ENCODE results near the gene BMAL1. TPM values are rescaled to one million over a fixed set of nuclear protein-coding genes. Genes with fewer than 3 reads are reported as not detected.

The BMAL1 gene
- total and polyA plus RNA-seq, 2 of the 8 experiments (the other 6 are each of a cell fraction or from before 2014, with no cell fraction given) = 6.8 to 6.9 TPM

DNA sequence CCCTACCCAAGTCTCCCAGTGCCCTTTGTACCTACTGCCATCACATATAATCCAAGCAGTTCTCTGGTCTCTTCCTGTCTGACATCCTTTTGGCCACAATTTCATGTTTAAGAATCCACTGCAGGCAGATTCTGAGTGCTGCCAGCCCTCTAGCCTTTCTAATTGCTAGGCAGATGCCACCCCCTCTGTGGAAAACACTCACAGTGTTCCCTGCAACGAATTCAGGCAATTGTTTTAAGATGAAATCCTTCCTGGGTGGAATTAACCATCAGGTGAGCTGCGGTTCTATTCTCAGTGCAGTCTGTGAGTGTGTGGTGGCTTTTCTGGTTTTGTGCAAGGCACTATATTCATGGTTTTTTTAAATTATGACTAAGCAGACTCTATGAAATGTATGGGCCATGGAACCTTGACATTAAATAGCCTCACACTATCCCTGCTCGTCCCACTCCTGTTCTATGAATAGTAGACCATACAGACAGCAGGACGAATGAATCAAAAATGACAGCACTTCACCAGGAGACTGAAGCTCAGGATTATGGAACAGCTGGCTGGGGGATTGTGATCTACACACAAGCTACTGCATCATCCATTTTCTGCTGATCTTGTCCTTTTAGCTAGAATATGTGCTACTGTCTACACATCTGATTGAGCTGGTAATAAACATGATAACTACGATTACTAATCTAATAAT lies 29.8 kb upstream of the BMAL1 start:
- H3K4ac ChIP-seq (replicated peaks; ENCODE audit: insufficient read length, low read depth, low read length) = no peak overlapping the region
- DNase-seq (ENCODE audit: low read depth in 1 of 2, low spot score in 2 of 2) (no peak), FAIRE-seq (no peak)
- H3K36me3 ChIP-seq (ENCODE audit: control insufficient read depth in 2 of 4, insufficient read depth in 4 of 4, low read length in 3 of 4) = no peaks in the 10 kb centered on the region
- no peak overlapping the region for H3K56ac ChIP-seq (replicated peaks; ENCODE audit: insufficient read length, low read depth, low read length)
- ChIA-PET CTCF (ENCODE audit: partially characterized antibody) (interaction anchor here (0.8 to 11.1 kb wide), 12 partner anchors 8 to 284 kb away, joined by 3 to 81 read pairs (median 5); no protein-coding TSS in a partner anchor), POLR2A (ENCODE audit: partially characterized antibody) (interaction anchor here (1.2 kb wide), 1 partner anchor 13 kb away, joined by 3 read pairs; no protein-coding TSS in a partner anchor)
- no peak overlapping the region for H2BK120ac ChIP-seq (replicated peaks; ENCODE audit: low read depth, low read length)
- H4K8ac ChIP-seq (ENCODE audit: extremely low read depth, insufficient read depth, low read length) = no peak overlapping the region
- H2BK12ac ChIP-seq (ENCODE audit: low read depth, low read length) = no peak overlapping the region
- H3K9ac ChIP-seq (replicated peaks in 1 of 4; ENCODE audit: extremely low read depth in 1 of 4, low read depth in 3 of 4, low read length in 3 of 4) = no peak overlapping the region
- no peak overlapping the region for H3K14ac ChIP-seq (ENCODE audit: insufficient read length)
- 83% methylated on average over 5 of the region's 5 CpGs; no CpG with 5 or more reads in 1 of the 2 experiments for WGBS, 2 experiments (ENCODE audit: extremely low coverage in 1 of 2, insufficient coverage in 1 of 2, insufficient read length in 1 of 2, insufficient replicate concordance in 2 of 2, low coverage in 1 of 2, low lambda C conversion rate in 2 of 2, missing lambda C conversion rate in 1 of 2)
- no peak overlapping the region for H2BK5ac ChIP-seq (ENCODE audit: low read depth, low read length)
- no peak overlapping the region for H4K5ac ChIP-seq (ENCODE audit: insufficient read length, low read depth, low read length)
- no peaks in the 10 kb centered on the region for H3K79me1 ChIP-seq (ENCODE audit: low read depth, low read length)
- H3K4me1 ChIP-seq (replicated peaks in 1 of 4; ENCODE audit: control insufficient read depth in 3 of 4, insufficient read depth in 4 of 4, low read length in 3 of 4) = no peaks in the 10 kb centered on the region
- no peaks in the 10 kb centered on the region for H3K79me2 ChIP-seq (ENCODE audit: control insufficient read depth in 1 of 2, insufficient read depth in 2 of 2, low read length in 2 of 2)
- no peak for TF ChIP-seq YY1 (IDR thresholded peaks at IDR 0.05; ENCODE audit: low read depth, low read length)
- no peak for TF ChIP-seq CEBPB (IDR thresholded peaks at IDR 0.05; ENCODE audit: low read depth, low read length)
- H3K27me3 ChIP-seq (replicated peaks in 1 of 4; ENCODE audit: control insufficient read depth in 3 of 4, extremely low read depth in 1 of 4, insufficient read depth in 3 of 4, low read length in 3 of 4) = no peaks in the 10 kb centered on the region
- H3K4me3 ChIP-seq (ENCODE audit: extremely low read depth in 1 of 4, insufficient read depth in 2 of 4, low read depth in 3 of 4, low read length in 4 of 4) = no peak overlapping the region
- H4K20me1 ChIP-seq (replicated peaks in 1 of 2; ENCODE audit: control insufficient read depth in 1 of 2, insufficient read depth in 2 of 2, low read length in 2 of 2) = peaks cover 0 to 1% of the 10 kb centered on the region in 2 experiments
- no peak overlapping the region for H3K23ac ChIP-seq (ENCODE audit: insufficient read length)
- no peak overlapping the region for H3K27ac ChIP-seq (ENCODE audit: low read depth, low read length)
- H4K91ac ChIP-seq (replicated peaks; ENCODE audit: insufficient read length, low read length) = no peak overlapping the region
- no peaks in the 10 kb centered on the region for H3K23me2 ChIP-seq (ENCODE audit: low read depth, low read length)
- H3K18ac ChIP-seq (ENCODE audit: extremely low read depth, low read length) = no peak overlapping the region
- H3K4me2 ChIP-seq (ENCODE audit: insufficient read depth in 1 of 2, low read depth in 2 of 2, low read length in 2 of 2) = no peak overlapping the region
- no peak overlapping the region for H2BK20ac ChIP-seq (ENCODE audit: low read length)
- no peak overlapping the region for H2BK15ac ChIP-seq (ENCODE audit: low read length)
- no peaks in the 10 kb centered on the region for H3K9me3 ChIP-seq (ENCODE audit: insufficient read depth in 2 of 2, low read depth in 1 of 2, low read length in 1 of 2)
- H2AFZ ChIP-seq (ENCODE audit: low read length) = no peak overlapping the region
- H2AK5ac ChIP-seq (ENCODE audit: low read depth, low read length) = no peak overlapping the region

Measured in H1 (cell line).